Measurements from ENCODE around the gene LHFPL4.

Gene LHFPL4

GRCh38 chr3:9468460-9468859 is 85.2 kb downstream of the LHFPL4 start:
- no peak for DNase-seq

DNA sequence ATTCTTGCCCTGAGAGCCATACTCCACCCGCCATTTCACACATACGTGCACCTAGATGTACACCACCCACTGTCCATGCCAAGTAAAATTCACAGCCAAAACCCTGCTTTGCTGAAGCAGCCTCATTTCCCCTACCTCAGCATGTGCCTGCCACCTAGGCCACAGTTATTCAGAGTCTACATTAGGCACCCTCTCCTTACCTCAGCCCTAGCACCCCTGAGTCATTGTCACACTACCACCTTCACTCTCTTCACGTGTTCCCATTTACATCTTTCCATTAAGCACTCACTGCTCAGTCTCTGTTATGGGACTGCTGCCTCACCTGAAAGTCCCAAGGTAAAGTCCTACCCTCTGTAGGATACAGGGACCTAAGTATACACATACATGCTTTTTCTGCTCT is 86.2 kb downstream of the LHFPL4 start:
- no peak for DNase-seq

DNA sequence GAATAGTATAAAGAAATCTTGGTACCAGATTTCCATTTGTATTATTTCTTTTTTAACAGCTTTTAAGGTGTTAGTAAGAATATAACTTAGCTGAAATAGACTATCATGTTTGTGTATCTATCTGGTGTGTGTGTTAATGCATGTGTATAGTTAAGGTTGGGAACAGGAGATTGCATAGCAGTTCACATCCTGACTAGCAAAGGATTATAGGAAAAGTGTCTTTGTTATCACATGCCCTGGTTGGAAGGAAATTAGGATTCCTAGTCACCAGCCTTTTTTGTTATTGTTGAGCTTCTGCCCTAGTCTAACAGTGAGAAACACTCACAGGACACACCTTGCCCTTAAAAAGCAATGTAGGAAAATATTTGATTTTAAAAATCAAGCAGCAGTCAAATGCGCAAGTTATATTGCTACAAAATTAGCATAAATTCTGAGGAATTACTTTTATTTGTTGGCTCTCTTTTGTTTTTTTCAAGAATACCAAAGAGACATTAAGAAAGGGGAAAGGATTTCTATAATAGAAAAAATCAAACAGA is 98.0 kb downstream of the LHFPL4 start:
- DNase-seq: no peak

DNA sequence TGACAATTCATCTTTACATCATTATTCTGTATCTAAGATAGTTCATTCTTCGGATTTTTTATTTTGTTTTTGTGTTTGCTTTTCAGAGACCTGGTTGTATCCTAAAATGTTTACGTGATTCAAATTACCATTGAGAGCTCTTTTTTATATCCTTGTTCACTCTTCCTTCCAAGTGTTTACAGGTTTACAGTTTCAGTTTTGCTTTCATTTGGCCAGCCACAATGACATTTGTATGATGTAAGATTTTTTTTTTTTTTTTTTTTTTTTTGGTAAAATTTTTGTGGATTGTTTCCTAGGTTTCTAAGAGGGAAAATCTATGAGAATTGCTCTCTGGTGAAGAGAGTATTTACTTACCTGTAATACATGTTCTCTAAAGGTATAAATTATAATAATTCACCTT is 101.2 kb downstream of the LHFPL4 start:
- DNase-seq: peak; percentile 31

DNA sequence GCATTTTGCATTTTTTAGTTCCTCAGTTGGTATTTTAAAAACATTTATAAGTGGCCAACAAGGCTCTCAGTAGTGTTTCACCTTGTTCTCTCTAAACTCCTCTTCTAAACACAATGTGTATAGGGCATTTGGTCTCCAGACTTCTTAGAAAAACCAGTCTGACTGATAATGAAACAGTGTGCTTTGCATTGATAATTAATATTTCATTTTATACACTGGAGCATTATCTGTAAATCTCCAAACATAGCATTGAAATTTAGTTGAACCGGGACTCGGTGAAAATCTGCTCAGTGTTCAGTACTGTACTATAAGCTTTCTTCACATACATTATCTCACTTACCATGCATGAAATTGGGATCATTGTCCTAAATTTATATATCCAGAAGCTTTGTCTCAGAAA is 102.6 kb downstream of the LHFPL4 start:
- DNase-seq: no peak

DNA sequence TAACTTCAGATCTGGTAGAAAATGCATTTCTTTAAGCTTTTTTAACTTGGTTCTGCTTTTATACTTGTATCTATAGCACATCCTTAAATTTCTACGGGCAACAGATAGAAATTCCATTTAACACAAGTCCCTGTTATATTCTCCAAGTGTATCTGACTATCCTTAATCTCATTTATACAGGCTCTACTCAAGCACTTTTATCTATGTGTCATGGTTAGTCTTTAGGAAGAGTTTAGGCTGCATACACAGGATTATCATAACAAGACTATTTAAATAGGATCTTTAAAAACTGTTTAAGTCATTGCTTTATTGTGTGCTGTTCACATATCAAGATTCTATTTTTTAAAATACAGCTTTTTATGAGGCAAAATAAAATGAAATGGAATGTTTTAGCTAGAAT is 103.5 kb downstream of the LHFPL4 start:
- DNase-seq: no peak

- no peak for DNase-seq
Observed at GRCh38 chr3:9448643-9449042, 105.0 kb downstream of the LHFPL4 start.

Measured in RPMI8226 (cell line).